NK-92 treated with Interleukin-12 subunit alpha and Interleukin-12 subunit beta, amount 100 ng/mL, for 24 hours (cell line): ENCODE results near the gene SEC61A2.
A peak's percentile ranks its signal among the peaks of the same experiment; 100 is the strongest.
"Not testable (repeated sequence)": the region's sequence is repeated elsewhere in the genome, so short reads cannot be mapped to it uniquely, and the experiment has no call there.

Experiments
- DNase-seq: peaks from one replicate; lab custom pipeline; 2025; lab: John Stamatoyannopoulos, UW

The SEC61A2 gene

GRCh38 chr10:12160664-12161063, 31.2 kb downstream of the SEC61A2 start:
- DNase-seq, result no peak

DNA sequence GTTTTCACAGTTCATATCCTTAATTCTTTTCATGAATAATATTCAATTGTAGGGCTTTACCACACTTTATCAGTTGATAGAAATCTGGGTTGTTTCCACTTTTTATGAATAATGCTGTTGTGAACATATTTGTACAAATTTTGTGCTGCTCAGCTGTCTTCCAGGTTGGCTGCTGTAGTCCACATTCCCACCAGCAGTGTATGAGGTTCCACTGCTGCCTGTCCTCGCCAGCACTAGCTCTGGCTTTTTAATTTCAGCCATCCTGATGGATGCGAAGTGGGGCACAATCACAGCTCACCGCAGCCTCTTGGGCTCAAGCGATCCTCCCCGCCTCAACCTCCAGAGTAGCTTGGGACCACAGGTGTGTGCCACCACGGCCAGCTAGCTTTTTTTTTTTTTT, 33.5 kb downstream of the SEC61A2 start:
- no peak for DNase-seq

GRCh38 chr10:12164085-12164484, 34.6 kb downstream of the SEC61A2 start:
- no peak for DNase-seq

GRCh38 chr10:12165036-12165435, 35.6 kb downstream of the SEC61A2 start:
- no peak for DNase-seq

GRCh38 chr10:12165999-12166775, 36.7 kb downstream of the SEC61A2 start:
- no peak for DNase-seq

DNA sequence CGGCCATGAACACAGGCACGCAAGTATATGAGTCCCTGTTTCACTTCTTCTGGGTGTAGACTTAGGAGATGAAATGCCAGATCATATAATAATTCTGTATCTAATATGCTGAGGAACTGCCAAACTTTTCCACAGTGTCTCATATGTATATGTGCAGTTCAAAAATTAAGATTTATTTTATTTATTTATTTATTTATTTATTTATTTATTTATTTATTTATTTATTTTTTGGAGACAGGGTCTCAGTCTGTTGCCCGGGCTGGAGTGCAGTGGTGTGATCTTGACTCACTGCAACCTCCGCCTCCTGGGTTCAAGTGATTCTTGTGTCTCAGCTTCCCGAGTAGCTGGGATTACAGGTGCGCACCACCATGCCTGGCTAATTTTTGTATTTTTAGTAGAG, 42.0 kb downstream of the SEC61A2 start:
- not testable (repeated sequence) for DNase-seq

DNA sequence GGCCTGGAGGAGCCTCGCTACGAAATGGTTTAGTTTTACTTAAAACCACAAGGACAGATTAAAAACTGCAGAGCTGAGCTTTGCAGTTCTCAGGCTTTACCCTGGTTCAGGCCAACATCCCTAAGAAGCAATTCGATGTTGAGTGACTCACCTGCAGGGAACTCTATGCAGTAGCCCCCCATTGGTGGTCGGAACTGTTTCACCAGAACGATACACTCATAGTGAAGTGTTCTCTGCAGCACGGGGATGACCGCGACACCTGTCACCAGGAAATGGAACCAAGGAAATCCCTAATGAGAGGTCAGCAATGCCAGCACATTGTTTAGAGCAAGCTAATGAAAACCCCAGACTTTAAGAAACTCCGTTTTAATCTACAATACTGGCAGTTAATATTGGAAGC, 48.2 kb downstream of the SEC61A2 start:
- DNase-seq, result no peak

GRCh38 chr10:12179606-12180170, 50.2 kb downstream of the SEC61A2 start:
- no peak for DNase-seq

DNA sequence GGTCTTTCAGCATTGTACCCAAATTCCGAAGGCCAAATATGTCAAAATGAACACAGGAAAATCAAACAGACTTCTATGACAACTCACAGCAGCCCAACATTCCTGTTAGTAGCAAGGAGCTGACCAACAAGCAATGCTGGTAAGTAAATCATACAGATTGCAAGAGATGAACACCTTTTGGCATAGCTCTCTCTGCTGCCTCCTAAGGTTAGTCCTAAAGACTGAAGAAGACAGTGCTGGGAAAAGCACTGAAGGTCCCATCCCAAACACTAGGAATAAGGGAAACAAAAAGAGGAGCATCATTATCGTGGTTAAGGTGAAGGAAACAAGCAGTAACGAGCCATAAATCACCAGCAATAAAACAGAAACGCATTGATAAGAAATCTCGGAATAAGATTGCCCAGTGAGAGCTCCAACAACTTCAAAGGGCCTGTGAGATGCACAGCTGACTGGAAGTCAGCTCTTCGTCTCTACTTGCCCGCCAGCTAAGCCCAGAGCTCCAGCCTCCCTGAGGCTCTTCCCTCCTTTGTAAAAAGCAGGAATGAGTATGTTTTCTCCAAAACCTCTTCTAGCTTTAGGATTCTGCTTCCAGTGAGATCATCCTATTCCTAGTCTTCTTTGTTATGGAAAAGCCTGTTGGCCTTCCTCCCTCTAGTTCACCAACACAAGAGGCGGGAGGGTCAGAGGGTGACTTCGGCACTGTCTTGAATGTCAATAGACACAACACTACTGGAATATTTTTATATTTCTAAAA, 50.9 kb downstream of the SEC61A2 start:
- no peak for DNase-seq

GRCh38 chr10:12181065-12181775, 51.7 kb downstream of the SEC61A2 start:
- peak; percentile 43 for DNase-seq

DNA sequence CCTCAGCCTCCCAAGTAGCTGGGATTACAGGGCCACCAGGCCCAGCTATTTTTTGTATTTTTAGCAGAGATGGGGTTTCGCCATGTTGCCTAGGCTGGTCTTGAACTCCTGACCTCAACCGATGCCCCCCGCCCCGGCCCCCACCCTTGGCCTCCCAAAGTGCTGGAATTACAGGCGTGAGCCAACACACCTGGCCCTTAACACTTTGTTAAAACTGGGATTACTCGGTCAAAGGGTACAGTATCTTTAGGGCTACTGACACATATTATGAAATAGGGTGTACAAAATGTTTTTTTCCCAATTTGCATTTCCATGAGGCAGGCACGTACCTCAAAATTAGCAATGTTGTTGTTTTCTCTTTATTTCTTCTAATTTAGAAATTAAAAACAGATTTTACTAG, 54.7 kb downstream of the SEC61A2 start:
- no peak for DNase-seq

DNA sequence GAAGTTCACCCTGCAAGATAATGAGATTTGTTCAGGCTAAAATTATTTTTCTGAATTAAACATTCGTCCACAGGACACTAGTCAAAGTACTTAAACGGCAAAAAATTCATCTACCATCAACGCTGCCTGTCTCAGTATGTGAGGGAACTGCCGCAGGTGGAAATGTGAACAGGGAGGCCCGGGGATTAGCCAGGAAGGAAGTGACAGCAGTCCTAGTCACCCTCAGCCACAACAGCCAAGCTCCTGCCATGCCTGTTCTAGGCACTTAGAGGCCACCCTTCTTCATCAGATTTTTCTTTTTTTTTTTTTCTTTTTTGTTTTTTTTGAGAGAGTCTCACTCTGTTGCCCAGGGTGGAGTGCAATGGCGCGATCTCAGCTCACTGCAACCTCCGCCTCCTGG, 56.8 kb downstream of the SEC61A2 start:
- no peak for DNase-seq

- no peak for DNase-seq
These were observed 57.9 kb downstream of the SEC61A2 start for GRCh38 chr10:12187321-12187905.

DNA sequence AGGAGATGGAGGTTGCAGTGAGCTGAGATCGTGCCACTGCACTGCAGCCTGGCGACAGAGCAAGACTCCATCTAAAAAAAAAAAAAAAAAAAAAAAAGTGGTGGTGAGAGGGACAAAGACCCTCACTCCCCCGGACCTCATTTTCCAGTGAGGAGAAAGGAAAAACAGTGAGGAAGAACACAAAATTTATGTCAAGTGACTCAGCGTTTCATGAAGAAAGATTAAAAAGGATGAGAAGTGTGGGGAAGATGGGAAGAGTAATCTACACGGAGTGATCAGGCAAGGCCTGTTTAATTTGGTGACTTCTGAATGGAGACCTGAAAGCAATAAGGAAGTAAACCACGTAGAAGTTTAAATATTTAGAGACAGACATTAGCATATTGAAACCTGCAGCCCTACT, 59.2 kb downstream of the SEC61A2 start:
- no peak for DNase-seq

- DNase-seq, result no peak
These were observed 59.9 kb downstream of the SEC61A2 start for GRCh38 chr10:12189426-12189825.

DNA sequence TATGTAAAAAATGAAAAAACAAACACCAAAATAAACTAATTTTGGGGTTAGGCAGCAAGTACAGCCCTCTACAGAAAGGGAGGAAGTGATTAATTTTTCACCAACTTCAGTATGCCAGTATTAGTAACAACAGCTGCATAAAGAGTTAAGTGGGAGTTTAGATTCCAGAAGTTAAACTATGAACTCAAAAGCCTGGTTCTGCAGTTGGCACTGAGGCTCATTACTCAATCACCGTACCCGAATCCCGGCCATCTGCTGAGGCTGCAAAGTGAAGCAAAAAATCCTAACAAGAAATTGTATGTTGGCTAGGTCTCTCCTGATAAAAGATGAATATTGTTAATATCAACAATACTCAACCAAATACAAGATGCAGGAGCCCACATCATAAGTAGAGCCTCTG, 62.2 kb downstream of the SEC61A2 start:
- no peak for DNase-seq

- DNase-seq, result no peak
These were observed 63.7 kb downstream of the SEC61A2 start for GRCh38 chr10:12193193-12193592.

- DNase-seq, result no peak
These were observed 65.3 kb downstream of the SEC61A2 start for GRCh38 chr10:12194752-12195271.

GRCh38 chr10:12195281-12195602, 65.8 kb downstream of the SEC61A2 start:
- DNase-seq, result no peak

DNA sequence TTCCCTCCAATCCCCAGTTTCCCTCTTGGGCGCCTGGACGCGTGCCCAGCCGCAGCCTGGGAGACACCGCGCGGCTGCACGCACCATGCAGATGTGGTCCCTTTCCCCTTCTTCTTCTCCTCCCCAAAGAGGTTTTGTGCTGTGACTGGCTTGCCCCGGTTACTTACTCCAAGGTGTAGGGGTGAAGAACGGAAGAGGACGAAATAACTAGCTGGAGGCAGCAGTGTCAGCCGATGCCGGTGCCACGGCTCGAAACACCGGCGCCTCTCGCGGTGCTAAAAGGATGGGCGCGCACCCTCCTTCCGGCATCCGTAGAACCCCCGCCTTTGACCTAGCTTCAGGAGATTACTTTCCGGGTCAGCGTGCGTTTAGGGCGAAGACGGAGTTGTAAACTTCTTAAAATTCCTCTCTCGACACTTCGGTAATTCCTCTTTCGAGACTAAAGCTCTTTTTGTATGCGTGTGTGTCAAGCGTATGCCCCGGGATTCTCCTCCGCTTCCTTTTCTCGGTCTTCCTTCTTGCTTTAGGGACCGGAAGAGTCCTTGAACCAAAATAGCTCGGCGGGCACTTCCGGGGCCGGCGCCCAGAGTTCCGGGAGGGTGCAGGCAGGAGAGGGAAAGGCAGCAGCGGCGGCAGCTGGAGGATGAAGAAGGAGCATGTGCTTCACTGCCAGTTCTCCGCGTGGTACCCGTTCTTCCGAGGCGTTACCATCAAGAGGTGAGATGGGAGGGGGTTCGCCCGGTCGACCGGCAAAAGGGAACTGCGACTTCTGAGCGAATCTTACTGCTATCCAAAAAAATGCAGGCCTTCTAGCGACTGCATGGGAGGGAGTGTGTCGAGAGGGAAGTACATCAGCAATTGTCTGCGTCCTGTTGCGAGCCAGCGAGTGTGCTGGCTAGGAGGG, 66.4 kb downstream of the SEC61A2 start, which contains the start of the genes CDC123 and NUDT5:
Gene CDC123 (plus strand): TSS at position 586 of the 904 bp plus-strand sequence. CDS start 58 bp downstream, at position 644.
Gene NUDT5 (minus strand): TSS at position 289 of the 904 bp plus-strand sequence. CDS start 9,600 bp downstream, outside the sequence.
- DNase-seq, result peak; percentile 62
